GM18858 (cell line): ENCODE measurements around the gene NEK5.
"Not testable (repeated sequence)": the region's sequence is repeated elsewhere in the genome, so short reads cannot be mapped to it uniquely, and the experiment has no call there.

Source experiments
- ATAC-seq: cut with Tn5 transposase; IDR thresholded peaks from one replicate; pipeline ENCODE4 v1.9.1; 2021; ENCODE audit not compliant: unreplicated experiment

Gene NEK5, protein sequence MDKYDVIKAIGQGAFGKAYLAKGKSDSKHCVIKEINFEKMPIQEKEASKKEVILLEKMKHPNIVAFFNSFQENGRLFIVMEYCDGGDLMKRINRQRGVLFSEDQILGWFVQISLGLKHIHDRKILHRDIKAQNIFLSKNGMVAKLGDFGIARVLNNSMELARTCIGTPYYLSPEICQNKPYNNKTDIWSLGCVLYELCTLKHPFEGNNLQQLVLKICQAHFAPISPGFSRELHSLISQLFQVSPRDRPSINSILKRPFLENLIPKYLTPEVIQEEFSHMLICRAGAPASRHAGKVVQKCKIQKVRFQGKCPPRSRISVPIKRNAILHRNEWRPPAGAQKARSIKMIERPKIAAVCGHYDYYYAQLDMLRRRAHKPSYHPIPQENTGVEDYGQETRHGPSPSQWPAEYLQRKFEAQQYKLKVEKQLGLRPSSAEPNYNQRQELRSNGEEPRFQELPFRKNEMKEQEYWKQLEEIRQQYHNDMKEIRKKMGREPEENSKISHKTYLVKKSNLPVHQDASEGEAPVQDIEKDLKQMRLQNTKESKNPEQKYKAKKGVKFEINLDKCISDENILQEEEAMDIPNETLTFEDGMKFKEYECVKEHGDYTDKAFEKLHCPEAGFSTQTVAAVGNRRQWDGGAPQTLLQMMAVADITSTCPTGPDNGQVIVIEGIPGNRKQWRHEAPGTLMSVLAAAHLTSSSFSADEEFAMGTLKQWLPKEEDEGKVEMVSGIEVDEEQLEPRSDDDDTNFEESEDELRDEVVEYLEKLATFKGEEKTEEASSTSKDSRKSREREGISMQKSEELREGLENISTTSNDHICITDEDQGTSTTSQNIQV

DNA sequence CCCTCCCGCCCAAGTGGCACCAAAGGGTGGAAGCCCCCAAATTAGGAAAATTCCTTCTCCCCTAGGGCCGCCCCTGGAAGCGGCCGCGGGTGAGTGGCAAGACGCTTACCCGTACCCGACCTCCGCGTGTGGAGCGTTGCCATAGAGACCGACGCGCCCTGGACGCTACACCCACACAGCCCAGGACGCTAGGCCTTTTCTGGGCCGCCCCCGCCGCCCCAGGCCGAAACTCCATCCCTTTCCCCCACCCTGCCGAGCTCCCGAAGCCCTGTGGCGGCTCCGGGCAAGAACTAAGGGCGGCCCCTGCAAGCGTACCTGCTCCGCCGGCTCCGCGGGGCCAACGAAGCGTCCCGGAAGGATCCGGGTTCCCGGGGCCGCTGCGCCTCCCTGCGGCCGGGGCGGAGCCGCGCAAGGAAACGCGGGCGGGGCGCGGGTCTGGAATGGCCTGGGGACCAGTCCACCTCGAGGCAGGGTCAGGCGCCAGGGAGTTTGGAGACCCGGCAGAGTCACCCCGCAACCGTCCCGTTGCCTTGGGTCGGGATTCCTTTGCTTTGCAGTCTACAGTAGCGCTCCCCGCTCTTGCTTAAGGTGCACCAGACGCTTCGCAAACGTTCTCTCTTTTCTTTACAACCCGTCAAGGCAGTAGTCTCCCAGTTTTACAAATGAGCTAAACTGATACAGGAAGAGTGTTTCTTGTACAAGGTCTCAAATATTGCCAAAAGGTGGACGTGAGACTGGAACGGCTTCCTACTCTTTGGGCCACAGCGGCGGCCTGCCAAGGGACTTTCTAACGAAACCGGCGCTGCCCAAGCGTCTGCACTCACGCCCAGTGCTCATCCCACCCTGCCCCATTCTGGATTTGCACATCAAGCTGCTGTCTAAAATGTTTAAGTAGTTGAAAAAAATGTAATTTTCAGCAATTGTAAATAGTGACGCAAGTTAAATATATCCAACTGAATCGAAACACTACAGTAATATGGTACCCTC is at the start of gene NEK5:
Gene NEK5 (minus strand): TSS at position 360 of the 987 bp plus-strand sequence. CDS start 1,591 bp downstream, outside the sequence.
- peak; percentile 47 for ATAC-seq

DNA sequence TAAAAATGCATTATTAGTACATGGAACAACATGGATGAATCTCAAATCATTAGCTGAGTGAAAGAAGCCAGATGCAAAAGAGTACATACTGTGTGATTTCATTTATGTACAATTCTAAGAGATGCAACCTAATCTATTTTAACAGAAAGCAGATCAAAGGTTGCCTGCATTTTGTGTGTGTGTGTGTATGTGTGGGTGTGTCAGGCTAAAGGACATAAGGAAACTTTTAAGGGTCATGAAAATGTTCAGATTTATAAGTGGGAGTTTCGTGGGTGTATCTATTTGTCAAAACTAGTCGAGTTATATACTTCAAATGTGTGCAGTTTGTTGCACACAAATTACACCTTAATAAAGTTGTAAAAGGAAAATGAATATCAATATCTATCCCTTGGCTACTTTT is 48.4 kb upstream of the NEK5 start:
- no peak for ATAC-seq

DNA sequence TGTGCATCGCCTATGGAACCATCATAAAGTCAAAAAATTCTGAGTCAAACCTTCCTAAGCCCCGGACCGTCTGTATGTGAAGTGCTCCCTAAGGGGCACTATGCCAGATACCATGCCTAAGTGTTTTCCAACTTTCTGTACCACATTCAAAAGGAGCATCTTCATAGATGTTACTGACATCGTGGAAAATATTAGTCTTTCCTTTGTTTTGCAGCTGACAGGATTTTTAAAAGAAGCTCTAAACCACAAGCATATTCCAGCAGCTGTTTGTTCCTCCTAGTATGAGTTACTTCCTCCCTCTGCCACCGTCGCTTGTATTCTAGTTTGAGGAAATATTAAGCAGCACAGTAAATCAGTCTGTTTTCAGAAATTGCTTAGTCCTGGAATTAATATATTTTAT is 45.1 kb upstream of the NEK5 start:
- not testable (repeated sequence) for ATAC-seq

DNA sequence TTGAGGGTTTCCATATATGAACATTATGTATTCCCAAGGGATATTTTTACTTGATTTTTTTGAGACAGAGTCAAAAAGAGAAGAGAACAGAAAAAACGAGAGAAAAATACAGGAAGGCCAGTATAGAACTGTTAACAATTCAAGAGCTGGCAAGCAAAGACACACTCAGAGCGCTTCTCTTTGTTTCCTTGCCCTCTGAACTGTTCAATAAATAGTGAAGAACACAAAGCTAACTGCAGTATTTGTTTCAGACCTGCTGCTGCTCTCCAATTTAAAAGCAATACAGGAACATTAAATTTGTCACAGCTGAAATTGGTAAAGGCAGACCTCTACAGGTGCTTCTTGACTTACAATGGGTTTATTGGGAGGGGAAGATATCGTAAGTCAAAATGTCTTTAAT is 44.5 kb upstream of the NEK5 start:
- ATAC-seq = no peak

DNA sequence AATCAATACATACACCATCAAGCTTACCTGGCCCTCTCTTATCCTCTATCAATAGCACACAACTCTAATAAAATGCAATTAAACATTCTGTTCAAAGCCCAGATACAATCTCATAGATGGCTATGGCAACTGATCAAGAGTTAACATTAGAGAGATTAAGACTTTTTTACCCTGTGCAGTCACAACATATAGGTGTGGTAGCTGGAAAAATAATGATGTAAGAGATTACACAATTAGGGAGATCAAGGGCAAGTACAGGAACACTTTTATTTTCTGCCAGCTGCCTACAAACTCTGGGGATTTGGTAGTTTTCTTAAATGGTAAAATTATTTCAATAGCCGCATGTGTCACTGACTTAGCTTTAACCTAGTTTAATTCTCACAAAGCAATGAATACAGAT is 42.8 kb upstream of the NEK5 start:
- not testable (repeated sequence) for ATAC-seq

DNA sequence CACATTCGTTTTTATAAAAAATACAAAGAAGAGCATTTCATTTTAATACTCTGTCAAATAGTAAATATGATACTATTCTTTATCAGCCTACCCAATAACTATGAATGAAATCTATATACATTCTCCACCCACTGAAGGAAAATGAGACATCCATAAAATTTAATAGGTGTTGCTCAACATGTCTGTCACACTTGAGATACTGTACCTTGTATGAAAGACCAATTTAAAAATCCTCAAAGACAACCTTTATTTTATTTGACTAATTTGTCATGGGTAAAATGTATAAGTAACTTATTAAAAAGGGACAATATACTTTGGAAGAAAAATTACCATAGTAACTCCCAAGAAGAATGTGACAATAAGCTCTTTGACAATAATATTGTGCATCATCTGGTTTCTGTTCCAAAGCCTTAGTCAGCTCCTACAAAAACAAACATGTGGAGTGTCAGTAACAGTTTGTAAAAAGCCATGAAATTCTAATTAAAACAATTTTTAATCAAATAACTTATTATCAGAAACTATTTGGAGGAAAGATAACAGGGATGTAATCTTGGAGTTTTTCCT is 42.0 kb upstream of the NEK5 start:
- ATAC-seq = not testable (repeated sequence)

DNA sequence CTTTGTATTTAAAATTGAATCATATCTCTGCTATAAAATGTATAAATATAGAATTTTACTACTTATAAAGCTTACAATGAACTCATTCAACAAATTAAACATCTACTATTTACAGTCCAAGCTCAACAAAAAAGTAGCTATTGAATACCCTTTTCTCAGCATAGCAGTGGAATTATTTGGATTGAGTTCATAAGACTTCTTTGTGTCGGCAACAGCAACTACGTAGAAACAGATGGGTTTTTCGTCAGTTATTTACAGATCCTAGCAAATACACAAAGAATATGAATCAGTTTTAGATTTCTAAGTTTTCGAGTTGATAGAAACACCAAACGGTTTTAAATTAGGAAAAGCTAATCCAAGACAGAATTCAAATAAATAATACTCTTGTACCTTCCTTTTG is 41.0 kb upstream of the NEK5 start:
- no peak for ATAC-seq

DNA sequence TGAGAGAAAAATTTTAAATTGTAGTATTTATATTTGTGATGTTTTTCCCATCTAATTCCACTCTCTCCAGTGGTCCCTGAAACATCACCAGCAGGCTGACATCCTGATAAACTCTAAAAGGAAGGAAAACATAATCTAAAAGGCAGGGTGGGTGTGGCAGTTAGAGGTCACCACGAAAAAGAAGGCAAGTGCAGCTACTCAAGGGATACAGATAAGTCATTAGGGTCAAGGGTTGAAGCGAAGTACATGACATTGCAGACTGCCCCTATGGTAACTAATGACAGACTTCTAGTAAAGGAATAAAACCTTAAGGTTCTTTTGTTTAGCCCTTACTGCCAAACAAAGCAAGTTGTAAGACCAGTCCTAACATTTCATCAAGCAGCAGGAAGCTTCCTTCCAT is 36.5 kb upstream of the NEK5 start:
- no peak for ATAC-seq

DNA sequence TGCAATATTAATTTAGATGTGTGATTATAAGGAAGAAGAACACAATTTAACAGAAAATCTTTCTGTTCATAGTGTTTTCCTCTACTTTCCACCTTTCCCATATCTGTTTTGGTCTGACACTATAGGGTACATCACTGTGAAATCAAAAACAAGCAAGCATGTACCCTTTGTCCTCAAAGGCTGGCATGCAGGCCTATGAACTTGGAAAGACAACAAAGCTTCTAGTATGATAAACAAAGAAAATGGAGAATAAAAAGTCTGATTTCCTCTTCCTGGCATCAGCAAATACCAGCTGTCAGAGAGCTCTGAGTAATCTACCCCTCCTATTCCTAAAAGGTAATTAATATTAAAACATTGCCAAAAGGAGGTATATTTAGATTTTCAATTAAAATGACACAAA is 36.1 kb upstream of the NEK5 start:
- no peak for ATAC-seq

DNA sequence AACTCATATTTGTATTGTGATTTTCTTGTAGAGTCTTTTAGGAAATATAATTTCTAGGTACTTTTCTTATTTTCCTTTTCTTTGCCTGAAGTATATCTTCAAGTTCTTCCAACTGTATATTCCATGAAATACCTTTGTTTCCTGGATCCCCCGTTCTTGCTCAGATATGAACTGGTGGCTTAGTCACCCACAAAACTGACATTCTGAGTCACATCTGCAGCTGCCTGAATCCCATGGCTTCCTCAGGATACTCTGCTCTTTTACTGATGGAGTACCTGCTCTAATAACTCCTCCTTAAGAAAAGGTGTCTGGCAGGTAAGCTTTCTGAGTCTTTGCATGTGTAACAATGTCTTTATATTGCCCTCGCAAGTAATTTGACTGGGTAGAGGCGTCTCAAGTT is 35.0 kb upstream of the NEK5 start:
- ATAC-seq = not testable (repeated sequence)

DNA sequence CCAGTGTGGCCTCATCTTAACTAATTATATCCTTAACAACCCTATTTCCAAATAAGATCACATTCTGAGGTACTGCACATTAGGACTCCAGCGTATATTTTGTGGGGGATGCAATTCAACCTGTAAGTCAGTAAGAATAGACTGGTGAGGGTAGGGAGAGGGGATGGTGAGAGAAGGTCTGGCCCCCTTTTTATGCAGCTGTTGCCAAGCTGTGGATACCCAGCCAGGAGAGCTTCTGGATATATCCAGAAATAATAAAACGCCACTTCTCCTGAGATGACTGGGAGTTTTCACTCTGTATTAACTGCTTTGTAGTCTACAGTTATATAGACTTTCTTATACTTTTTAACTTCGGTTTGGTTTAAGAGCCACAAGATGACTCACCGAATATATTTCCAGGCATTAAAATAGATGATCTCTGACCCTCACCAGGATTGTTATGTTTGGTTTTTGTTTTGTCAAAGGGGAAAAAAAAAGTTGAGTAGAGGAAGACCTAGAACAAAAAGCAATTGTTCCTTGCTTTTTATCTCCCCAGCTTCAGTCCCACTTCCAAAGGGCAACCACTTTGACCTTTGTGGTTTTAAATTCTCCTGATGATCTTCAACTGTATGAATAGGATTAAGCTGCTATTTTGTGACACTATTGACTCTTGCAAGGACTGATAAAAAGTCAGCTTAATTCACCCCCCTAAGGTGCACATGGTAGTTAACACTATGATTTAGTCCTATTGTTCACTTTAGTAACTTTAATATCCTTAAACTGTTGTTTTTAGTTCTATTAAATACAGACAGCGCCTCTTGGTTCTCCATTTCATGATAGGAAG is 33.6 kb upstream of the NEK5 start:
- ATAC-seq = no peak

DNA sequence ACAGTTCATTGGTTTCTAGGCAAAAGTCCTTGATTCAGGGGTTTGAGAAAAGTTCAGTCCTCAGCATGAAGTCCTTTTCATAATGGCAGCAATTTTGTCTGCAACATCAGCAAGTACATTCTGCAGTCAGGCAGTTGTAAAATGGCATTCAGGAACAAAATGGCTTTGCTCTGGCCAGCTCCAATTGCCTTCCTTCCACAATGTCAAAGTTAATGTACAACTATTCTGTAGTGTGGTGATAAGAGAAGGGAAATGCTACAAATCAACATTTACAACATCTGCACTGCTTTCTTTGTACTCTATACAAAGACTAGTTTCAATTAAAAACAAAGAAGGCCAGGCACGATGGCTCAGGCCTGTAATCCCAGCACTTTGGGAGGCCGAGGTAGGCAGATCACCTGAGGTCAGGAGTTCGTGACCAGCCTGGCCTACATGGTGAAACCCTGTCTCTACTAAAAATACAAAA is 32.3 kb upstream of the NEK5 start:
- no peak for ATAC-seq

DNA sequence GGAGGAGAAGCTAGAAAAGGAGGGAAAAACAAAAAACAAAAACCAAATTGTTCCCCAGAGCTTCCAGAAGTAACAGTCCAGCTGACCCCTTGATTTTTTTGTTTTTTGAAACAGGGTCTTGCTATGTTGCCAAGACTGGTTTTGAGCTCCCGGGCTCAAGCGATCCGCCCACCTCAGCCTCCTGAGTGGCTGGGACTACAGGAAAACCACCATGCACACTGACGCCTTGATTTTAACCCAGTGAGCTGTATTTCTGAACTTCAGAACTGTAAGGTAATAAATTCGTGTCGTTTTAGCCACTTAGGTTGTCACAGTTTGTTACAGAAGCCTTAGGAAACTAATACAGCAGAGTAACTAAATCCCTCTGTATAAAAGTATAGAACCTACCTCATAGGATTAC is 31.6 kb upstream of the NEK5 start:
- ATAC-seq = no peak

DNA sequence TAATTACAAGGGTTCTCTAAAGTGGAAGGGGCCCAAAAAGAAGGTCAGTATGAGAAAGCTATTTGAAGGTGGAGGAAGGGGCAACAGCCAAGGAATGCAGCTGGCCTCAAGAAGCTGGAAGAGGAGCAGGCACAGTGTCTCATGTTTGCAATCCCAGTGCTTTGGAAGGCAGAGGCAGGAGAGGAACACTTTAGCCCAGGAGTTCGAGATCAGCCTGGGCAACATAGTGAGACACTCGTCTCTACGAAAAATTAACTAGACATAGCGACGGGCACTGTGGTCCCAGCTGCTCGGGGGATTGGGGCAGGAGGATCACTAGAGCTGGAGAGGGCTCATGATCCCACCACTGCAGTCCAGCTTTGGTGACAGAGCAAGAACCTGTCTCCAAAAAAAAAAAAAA is 31.2 kb upstream of the NEK5 start:
- ATAC-seq = no peak

DNA sequence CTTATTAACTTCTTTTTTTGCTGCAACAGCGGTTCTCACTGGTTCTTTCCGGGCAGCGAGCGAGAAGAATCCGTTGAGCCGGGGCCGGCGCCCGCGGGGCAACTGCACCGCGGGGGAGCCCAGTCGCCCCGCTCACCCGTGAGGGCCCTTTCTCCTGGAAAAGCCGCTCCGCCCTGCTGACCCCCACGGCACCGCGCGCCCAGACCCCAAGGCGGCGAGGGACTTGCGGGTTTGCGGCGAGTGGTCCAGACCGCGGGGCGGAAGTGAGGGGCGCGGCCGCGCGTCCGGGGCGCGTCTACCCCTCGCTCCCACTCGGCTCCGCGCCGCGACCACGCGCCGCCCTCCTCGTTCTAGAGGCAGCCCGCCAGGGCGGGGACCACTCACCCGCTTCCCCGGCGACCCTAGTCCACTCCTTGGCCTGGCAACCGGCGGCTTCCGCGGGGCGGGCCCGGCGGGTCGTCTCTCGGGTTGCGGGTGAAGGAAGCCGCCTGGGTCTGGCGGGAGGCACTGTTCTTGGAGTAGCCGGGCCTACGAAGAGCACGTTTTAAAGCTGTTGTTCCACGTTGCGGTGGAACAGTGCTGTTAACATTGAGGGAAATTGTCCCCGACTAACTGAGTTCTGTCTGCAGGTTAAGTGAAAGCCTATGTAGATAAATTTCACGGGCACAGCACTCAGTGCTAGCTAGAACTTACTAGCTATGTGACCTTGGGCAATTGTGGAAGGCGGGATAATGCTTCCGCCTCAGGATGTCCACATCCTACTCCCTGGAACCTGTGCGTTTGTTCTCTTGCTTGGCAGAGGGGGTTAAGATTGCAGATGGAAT is 30.5 kb upstream of the NEK5 start, which contains the start of gene NEK3:
Gene NEK3 (minus strand): TSS at position 439 of the 824 bp plus-strand sequence. CDS start 3,406 bp downstream, outside the sequence.
- ATAC-seq = peak; percentile 65

DNA sequence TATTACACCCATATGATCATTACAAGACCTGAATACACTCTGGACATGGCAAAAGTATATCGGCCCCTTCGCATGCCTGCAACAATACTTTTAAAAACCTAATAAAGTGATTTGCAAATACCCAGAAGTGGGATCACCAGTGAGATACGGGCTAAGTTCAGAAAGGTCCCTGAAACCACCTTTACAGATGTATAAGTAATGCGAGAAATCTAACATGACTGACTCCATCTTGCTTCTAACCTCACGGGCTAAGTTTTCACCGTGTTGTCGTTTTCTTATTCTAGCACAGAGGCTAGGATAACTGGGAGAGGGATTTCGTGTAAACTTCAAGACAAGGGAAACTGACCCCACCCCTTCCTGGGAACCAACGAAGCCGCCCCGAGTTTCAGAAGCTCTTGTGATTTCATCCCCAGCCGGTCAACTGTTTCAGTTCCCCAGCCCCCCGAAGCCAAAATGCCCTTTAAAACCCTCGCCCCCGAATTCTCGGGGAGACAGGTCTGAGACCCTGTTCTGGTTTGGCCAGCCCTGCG is 29.8 kb upstream of the NEK5 start:
- peak; percentile 28 for ATAC-seq

DNA sequence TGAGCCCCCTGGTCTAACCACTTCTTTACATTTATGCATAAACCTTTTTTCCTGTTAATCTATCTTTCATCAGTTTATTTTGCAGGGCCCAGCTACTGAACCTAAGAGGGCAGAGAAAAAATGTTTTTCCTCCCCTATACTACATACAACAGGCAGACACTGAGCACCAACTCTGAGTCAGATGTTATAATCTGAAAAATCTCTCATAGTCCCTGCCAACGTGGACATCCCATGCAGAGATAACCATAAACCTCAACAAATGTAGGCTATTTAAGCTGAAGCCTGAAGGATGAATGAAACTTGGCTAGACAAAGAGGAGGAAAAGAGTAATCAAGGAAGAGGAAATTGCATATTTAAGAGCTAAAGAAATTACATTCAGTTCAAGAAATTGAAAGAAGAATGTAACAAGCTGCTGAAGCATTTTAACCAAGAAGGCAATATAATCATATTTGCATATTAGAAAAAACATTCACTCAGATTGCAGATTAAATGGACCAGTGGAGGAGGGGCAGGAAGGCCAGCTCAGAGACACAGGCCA is 27.9 kb upstream of the NEK5 start:
- no peak for ATAC-seq

DNA sequence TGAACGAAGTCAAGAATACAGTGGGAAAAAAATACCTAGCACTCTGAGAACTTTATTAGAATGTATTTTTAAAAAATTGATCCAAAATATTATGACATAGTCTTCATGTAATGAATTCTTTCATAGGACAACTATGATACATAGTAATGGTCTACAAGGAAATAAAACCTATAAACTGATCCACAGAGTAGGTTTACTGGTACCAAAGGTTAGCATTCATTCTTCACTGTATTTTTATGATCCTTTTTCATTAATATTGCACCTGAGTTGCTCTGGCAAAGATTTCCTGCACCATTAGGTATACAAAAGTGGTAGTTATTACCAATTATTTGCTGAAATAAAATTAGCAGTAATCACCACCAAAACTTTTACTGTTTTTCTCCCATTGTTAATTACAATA is 26.3 kb upstream of the NEK5 start:
- no peak for ATAC-seq
